ENCODE results near the gene FAM240A. TPM values are rescaled to one million over a fixed set of nuclear protein-coding genes. Genes with fewer than 3 reads are reported as not detected.

The FAM240A gene
- total RNA-seq, 2 donors from 2014 or later: 0.32 TPM; not detected in 1

GRCh38 chr3:46671541-46672348 is 59.4 kb downstream of the FAM240A start:
- H3K27ac ChIP-seq: no peak overlapping the region
- intact Hi-C loops (cut with DNase I): no loop called here
- TF ChIP-seq CTCF (IDR thresholded peaks at IDR 0.05) (no peak), POLR2AphosphoS5 (IDR thresholded peaks at IDR 0.05) (no peak), POLR2A (IDR thresholded peaks at IDR 0.05) (no peak)
- no peaks in the 10 kb centered on the region for H3K4me1 ChIP-seq (replicated peaks)
- WGBS: 88% methylated on average over 25 of the region's 25 CpGs
- no peaks in the 10 kb centered on the region for H3K27me3 ChIP-seq (replicated peaks; ENCODE audit: insufficient read depth)
- no peak overlapping the region for H3K4me3 ChIP-seq
- no peaks in the 10 kb centered on the region for H3K36me3 ChIP-seq
- H3K9me3 ChIP-seq: no peaks in the 10 kb centered on the region
- DNase-seq (ENCODE audit: low spot score): no peak

GRCh38 chr3:46672349-46672695 is 60.0 kb downstream of the FAM240A start:
- H3K27me3 ChIP-seq (replicated peaks; ENCODE audit: insufficient read depth): no peaks in the 10 kb centered on the region
- WGBS: 91% methylated on average over 6 of the region's 6 CpGs
- H3K27ac ChIP-seq: no peak overlapping the region
- H3K4me1 ChIP-seq (replicated peaks): no peaks in the 10 kb centered on the region
- no peak for DNase-seq (ENCODE audit: low spot score)
- intact Hi-C loops (cut with DNase I): no loop called here
- H3K4me3 ChIP-seq: no peak overlapping the region
- H3K9me3 ChIP-seq: no peaks in the 10 kb centered on the region
- no peaks in the 10 kb centered on the region for H3K36me3 ChIP-seq
- TF ChIP-seq POLR2AphosphoS5 (IDR thresholded peaks at IDR 0.05) (no peak), CTCF (IDR thresholded peaks at IDR 0.05) (no peak), POLR2A (IDR thresholded peaks at IDR 0.05) (no peak)

GRCh38 chr3:46673151-46674030 is 61.1 kb downstream of the FAM240A start:
- Histone ChIP-seq H3K4me3 (no peak overlapping the region), H3K9me3 (no peaks in the 10 kb centered on the region), H3K4me1 (replicated peaks) (no peaks in the 10 kb centered on the region), H3K27me3 (replicated peaks; ENCODE audit: insufficient read depth) (no peaks in the 10 kb centered on the region), H3K36me3 (no peaks in the 10 kb centered on the region), H3K27ac (no peak overlapping the region)
- TF ChIP-seq POLR2A (IDR thresholded peaks at IDR 0.05): no peak
- TF ChIP-seq CTCF (IDR thresholded peaks at IDR 0.05): no peak
- no peak for TF ChIP-seq POLR2AphosphoS5 (IDR thresholded peaks at IDR 0.05)
- no peak for DNase-seq (ENCODE audit: low spot score)
- WGBS: 90% methylated on average over 10 of the region's 10 CpGs
- intact Hi-C loops (cut with DNase I): no loop called here

GRCh38 chr3:46674031-46674845 is 61.9 kb downstream of the FAM240A start:
- no peaks in the 10 kb centered on the region for H3K4me1 ChIP-seq (replicated peaks)
- no peak for DNase-seq (ENCODE audit: low spot score)
- no peaks in the 10 kb centered on the region for H3K27me3 ChIP-seq (replicated peaks; ENCODE audit: insufficient read depth)
- 92% methylated on average over 12 of the region's 12 CpGs for WGBS
- H3K36me3 ChIP-seq: no peaks in the 10 kb centered on the region
- no peak overlapping the region for H3K4me3 ChIP-seq
- no peaks in the 10 kb centered on the region for H3K9me3 ChIP-seq
- H3K27ac ChIP-seq: no peak overlapping the region
- no peak for TF ChIP-seq POLR2A (IDR thresholded peaks at IDR 0.05)
- no peak for TF ChIP-seq POLR2AphosphoS5 (IDR thresholded peaks at IDR 0.05)
- no peak for TF ChIP-seq CTCF (IDR thresholded peaks at IDR 0.05)
- intact Hi-C loops (cut with DNase I): no loop called here

Measured in prostate gland (tissue), 2 donors.